Prostate gland (tissue), 2 donors: ENCODE measurements around the gene GRID1. TPM values are rescaled to one million over a fixed set of nuclear protein-coding genes. Genes with fewer than 3 reads are reported as not detected.

Experiments
- DNase-seq: peaks from one replicate; pipeline ENCODE4 v3.0.0-alpha.2; 2019; ENCODE audit warnings: low spot score
- H3K27ac ChIP-seq, 2 donors: fragments of 200-600 bp; sonication (generic); 2 replicates each; pipeline ENCODE4 v1.5.1; 2017 to 2019
- H3K27me3 ChIP-seq: fragments of 200-600 bp; sonication (generic); replicated peaks from 2 replicates; pipeline ENCODE4 v1.5.1; 2019; ENCODE audit not compliant: insufficient read depth
- H3K36me3 ChIP-seq, 2 donors: fragments of 200-600 bp; sonication (generic); 1 replicate in 1 of 2; 2 replicates in 1 of 2; pipeline versions ENCODE4 v1.5.1 to v1.8.1; 2017 to 2019
- H3K4me1 ChIP-seq: fragments of 200-600 bp; sonication (generic); replicated peaks from 2 replicates; pipeline ENCODE4 v1.5.1; 2019
- H3K4me3 ChIP-seq, 2 donors: fragments of 200-600 bp; sonication (generic); 2 replicates each; pipeline ENCODE4 v1.5.1; 2017 to 2019
- H3K9me3 ChIP-seq: fragments of 200-600 bp; sonication (generic); 2 replicates; pipeline ENCODE4 v1.5.1; 2017
- CTCF ChIP-seq, 4 experiments: fragments of 200-600 bp in 2 of 4; fragments of 450-650 bp in 2 of 4; sonication (generic) in 2 of 4; IDR thresholded peaks; 1 replicate in 3 of 4; 2 replicates in 1 of 4; pipeline ENCODE4 v1.5.1; 2016 to 2019; ENCODE audit warnings: antibody characterized with exemption in 4 of 4, mild to moderate bottlenecking in 2 of 4, moderate library complexity in 2 of 4
- POLR2A ChIP-seq: fragments of 450-650 bp; IDR thresholded peaks from one replicate; pipeline ENCODE4 v1.6.1; 2016; ENCODE audit warnings: antibody characterized with exemption, mild to moderate bottlenecking
- POLR2AphosphoS5 ChIP-seq: sonication (generic); formaldehyde crosslinking; IDR thresholded peaks from one replicate; pipeline ENCODE4 v1.6.1; 2017; ENCODE audit warnings: antibody characterized with exemption
- WGBS: methylation state at CpG from one replicate; pipeline ENCODE4 v1.1.5; 2018; 5-methylcytosine and 5-hydroxymethylcytosine counted together
- intact Hi-C: fragments of 100-400 bp; cut with DNase I; formaldehyde crosslinking; loops from one replicate; pipeline ENCODE4 v1.14.2; 2022
- total RNA-seq, 2 donors: library from RNA; depleted of rRNA; stranded (reverse); fragments of >200 nt; gene quantifications; one replicate each; pipeline ENCODE4 v1.1.0, GENCODE V29; 2016

Gene GRID1
- total RNA-seq, 2 donors from 2014 or later: 1.0 to 10.0 TPM

- Histone ChIP-seq H3K4me1 (no peaks in the 10 kb centered on the region), H3K36me3 (no peaks in the 10 kb centered on the region), H3K9me3 (no peaks in the 10 kb centered on the region), H3K27me3 (no peaks in the 10 kb centered on the region), H3K4me3 (no peak overlapping the region), H3K27ac (no peak overlapping the region)
- TF ChIP-seq POLR2A (no peak), CTCF (IDR thresholded peaks at IDR 0.05) (no peak), POLR2AphosphoS5 (no peak)
- WGBS: 77% methylated on average over 7 of the region's 8 CpGs
- DNase-seq: no peak
- intact Hi-C loops: loop anchor here (5.0 kb wide), 5 partner anchors 582 to 1832 kb away; no protein-coding TSS in a partner anchor
These were observed 8.1 kb upstream of the GRID1 start for GRCh38 chr10:86374664-86375063.

- Histone ChIP-seq H3K9me3 (no peaks in the 10 kb centered on the region), H3K4me3 (no peak overlapping the region), H3K27ac (no peak overlapping the region), H3K27me3 (no peaks in the 10 kb centered on the region), H3K4me1 (no peaks in the 10 kb centered on the region), H3K36me3 (no peaks in the 10 kb centered on the region)
- WGBS: 82% methylated on average over 7 of the region's 7 CpGs
- intact Hi-C loops: loop anchor here (5.0 kb wide), 1 partner anchor 582 kb away; no protein-coding TSS in a partner anchor
- TF ChIP-seq POLR2A (no peak), POLR2AphosphoS5 (no peak), CTCF (IDR thresholded peaks at IDR 0.05) (no peak)
- no peak for DNase-seq
These were observed 7.2 kb upstream of the GRID1 start for GRCh38 chr10:86373828-86374227.

- Histone ChIP-seq H3K9me3 (no peaks in the 10 kb centered on the region), H3K4me3 (no peak overlapping the region), H3K27ac (no peak overlapping the region), H3K36me3 (no peaks in the 10 kb centered on the region), H3K4me1 (no peaks in the 10 kb centered on the region), H3K27me3 (no peaks in the 10 kb centered on the region)
- TF ChIP-seq POLR2A: no peak
- TF ChIP-seq CTCF (IDR thresholded peaks at IDR 0.05): no peak
- TF ChIP-seq POLR2AphosphoS5: no peak
- no peak for DNase-seq
- intact Hi-C loops: loop anchor here (5.0 kb wide), 1 partner anchor 581 kb away; no protein-coding TSS in a partner anchor
- 66% methylated on average over 3 of the region's 3 CpGs for WGBS
These were observed 6.7 kb upstream of the GRID1 start for GRCh38 chr10:86373251-86373650.

GRCh38 chr10:86372784-86373239 lies 6.2 kb upstream of the GRID1 start:
- no peak overlapping the region for H3K27ac ChIP-seq
- H3K36me3 ChIP-seq: no peaks in the 10 kb centered on the region
- H3K9me3 ChIP-seq: no peaks in the 10 kb centered on the region
- WGBS: 77% methylated on average over 4 of the region's 5 CpGs
- intact Hi-C loops: loop anchor here (5.0 kb wide), 1 partner anchor 581 kb away; no protein-coding TSS in a partner anchor
- H3K4me1 ChIP-seq: no peaks in the 10 kb centered on the region
- DNase-seq: no peak
- no peak overlapping the region for H3K4me3 ChIP-seq
- H3K27me3 ChIP-seq: no peaks in the 10 kb centered on the region
- TF ChIP-seq CTCF (IDR thresholded peaks at IDR 0.05) (no peak), POLR2AphosphoS5 (no peak), POLR2A (no peak)

- intact Hi-C loops: loop anchor here (5.0 kb wide), 1 partner anchor 580 kb away; no protein-coding TSS in a partner anchor
- H3K27me3 ChIP-seq: no peaks in the 10 kb centered on the region
These were observed 5.7 kb upstream of the GRID1 start for GRCh38 chr10:86372119-86372783.

More at GRCh38 chr10:86372119-86372783, 5.7 kb upstream of the GRID1 start:
- TF ChIP-seq POLR2AphosphoS5 (no peak), CTCF (IDR thresholded peaks at IDR 0.05) (no peak), POLR2A (no peak)
- WGBS: 76% methylated on average over 7 of the region's 7 CpGs
- H3K4me1 ChIP-seq: no peaks in the 10 kb centered on the region
- H3K9me3 ChIP-seq: no peaks in the 10 kb centered on the region
- H3K36me3 ChIP-seq: no peaks in the 10 kb centered on the region
- H3K4me3 ChIP-seq: no peak overlapping the region
- no peak overlapping the region for H3K27ac ChIP-seq
- no peak for DNase-seq
